Calu3 (cell line): ENCODE data around the gene ARHGEF19. TPM values are rescaled to one million over a fixed set of nuclear protein-coding genes. Genes with fewer than 3 reads are reported as not detected.
"Not testable (repeated sequence)": the region's sequence is repeated elsewhere in the genome, so short reads cannot be mapped to it uniquely, and the experiment has no call there.

ENCODE experiments used
- BruUV-seq: library from RNA; stranded (reverse); fragments of 400-500 nt; replicated peaks from 2 replicates; lab custom pipeline; 2021; lab: Mats Ljungman, UMichigan
- CTCF ChIA-PET: fragments of 300-600 bp; sonication (Branson Sonifier 250); formaldehyde crosslinking; loops from one replicate; lab custom pipeline; 2022; ENCODE audit warnings: antibody characterized with exemption; lab: Charles Lee
- DNase-seq: peaks from one replicate; pipeline ENCODE4 v3.0.0; 2022
- H3K27ac Mint-ChIP-seq: one replicate; pipeline ENCODE4 v1.8.0; 2022; ENCODE audit warnings: mixed read lengths; ENCODE audit not compliant: unreplicated experiment
- H3K27me3 Mint-ChIP-seq: one replicate; pipeline ENCODE4 v1.8.0; 2022; ENCODE audit warnings: mixed read lengths; ENCODE audit not compliant: unreplicated experiment
- H3K36me3 Mint-ChIP-seq: one replicate; pipeline ENCODE4 v1.8.0; 2022; ENCODE audit warnings: mild to moderate bottlenecking, moderate library complexity, mixed read lengths; ENCODE audit not compliant: insufficient read depth, unreplicated experiment
- H3K4me1 Mint-ChIP-seq: one replicate; pipeline ENCODE4 v1.8.0; 2022; ENCODE audit warnings: mild to moderate bottlenecking, low read depth, mixed read lengths; ENCODE audit not compliant: unreplicated experiment
- H3K4me3 Mint-ChIP-seq: one replicate; pipeline ENCODE4 v1.8.0; 2022; ENCODE audit warnings: mild to moderate bottlenecking, low read depth, moderate library complexity, mixed read lengths; ENCODE audit not compliant: unreplicated experiment
- H3K9me3 Mint-ChIP-seq: one replicate; pipeline ENCODE4 v1.8.0; 2022; ENCODE audit warnings: low read depth, mixed read lengths; ENCODE audit not compliant: unreplicated experiment
- intact Hi-C: fragments of 100-400 bp; cut with micrococcal nuclease; formaldehyde crosslinking; loops from one replicate; pipeline ENCODE4 v1.10.0; 2022; ENCODE audit not compliant: unreplicated experiment
- total RNA-seq: library from RNA; stranded (reverse); gene quantifications from 2 replicates; pipeline ENCODE4 v1.2.3, GENCODE V29; 2022
- TF ChIP-seq, protein P1 (sequence below): fragments of 200-600 bp; IDR thresholded peaks from one replicate; pipeline ENCODE4 v1.8.0; 2022; ENCODE audit warnings: antibody characterized with exemption; ENCODE audit not compliant: unreplicated experiment

ARHGEF19 gene
- total RNA-seq, 1 experiment from 2014 or later: 17.2 TPM

DNA sequence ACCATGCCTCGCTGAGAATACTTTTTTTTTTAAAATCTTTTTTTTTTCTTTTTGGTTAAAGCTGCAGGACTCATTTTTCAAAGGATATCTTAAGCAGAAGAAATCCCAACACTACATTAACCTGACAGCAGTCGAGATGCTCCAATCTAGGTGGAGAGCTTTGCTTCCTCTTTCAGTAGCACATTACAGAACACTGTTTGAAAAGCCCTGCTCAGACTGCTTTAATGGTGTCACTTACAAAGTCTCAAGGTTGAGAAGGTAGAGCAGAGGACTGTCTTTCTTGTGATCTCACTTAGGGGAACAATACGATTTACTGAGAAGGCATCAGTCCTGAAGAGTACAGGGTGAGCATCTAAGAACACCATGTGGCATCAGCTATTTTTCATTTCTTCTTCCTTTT lies 45.5 kb upstream of the ARHGEF19 start:
- TF ChIP-seq, protein P1, sequence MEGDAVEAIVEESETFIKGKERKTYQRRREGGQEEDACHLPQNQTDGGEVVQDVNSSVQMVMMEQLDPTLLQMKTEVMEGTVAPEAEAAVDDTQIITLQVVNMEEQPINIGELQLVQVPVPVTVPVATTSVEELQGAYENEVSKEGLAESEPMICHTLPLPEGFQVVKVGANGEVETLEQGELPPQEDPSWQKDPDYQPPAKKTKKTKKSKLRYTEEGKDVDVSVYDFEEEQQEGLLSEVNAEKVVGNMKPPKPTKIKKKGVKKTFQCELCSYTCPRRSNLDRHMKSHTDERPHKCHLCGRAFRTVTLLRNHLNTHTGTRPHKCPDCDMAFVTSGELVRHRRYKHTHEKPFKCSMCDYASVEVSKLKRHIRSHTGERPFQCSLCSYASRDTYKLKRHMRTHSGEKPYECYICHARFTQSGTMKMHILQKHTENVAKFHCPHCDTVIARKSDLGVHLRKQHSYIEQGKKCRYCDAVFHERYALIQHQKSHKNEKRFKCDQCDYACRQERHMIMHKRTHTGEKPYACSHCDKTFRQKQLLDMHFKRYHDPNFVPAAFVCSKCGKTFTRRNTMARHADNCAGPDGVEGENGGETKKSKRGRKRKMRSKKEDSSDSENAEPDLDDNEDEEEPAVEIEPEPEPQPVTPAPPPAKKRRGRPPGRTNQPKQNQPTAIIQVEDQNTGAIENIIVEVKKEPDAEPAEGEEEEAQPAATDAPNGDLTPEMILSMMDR: no peak
- CTCF ChIA-PET: no interaction called here
- no peak overlapping the region for H3K27ac Mint-ChIP-seq
- H3K4me1 Mint-ChIP-seq: no peaks in the 10 kb centered on the region
- no peak for DNase-seq
- no peaks in the 10 kb centered on the region for H3K27me3 Mint-ChIP-seq
- H3K36me3 Mint-ChIP-seq: peaks cover 6% of the 10 kb centered on the region
- BruUV-seq: no TSS peak
- intact Hi-C loops: no loop called here
- H3K4me3 Mint-ChIP-seq: no peak overlapping the region
- H3K9me3 Mint-ChIP-seq: no peaks in the 10 kb centered on the region

DNA sequence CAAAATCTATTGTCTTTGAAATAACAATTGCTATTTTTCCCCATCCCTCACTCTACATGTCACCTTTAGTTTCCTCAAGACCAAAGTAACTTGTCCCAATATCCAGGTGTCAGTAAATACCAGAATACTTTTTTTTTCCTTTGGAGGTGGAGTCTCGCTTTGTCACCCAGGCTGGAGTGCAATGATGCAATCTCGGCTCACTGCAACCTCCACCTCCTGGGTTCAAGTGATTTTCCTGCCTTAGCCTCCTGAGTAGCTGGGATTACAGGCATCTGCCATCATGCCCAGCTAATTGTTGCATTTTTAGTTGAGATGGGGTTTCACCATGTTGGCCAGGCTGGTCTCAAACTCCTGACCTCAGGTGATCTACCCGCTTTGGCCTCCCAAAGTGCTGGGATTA lies 45.1 kb upstream of the ARHGEF19 start:
- H3K27ac Mint-ChIP-seq, CTCF ChIA-PET, H3K36me3 Mint-ChIP-seq, H3K27me3 Mint-ChIP-seq, H3K4me3 Mint-ChIP-seq, BruUV-seq, intact Hi-C loops, H3K9me3 Mint-ChIP-seq, DNase-seq, H3K4me1 Mint-ChIP-seq: not testable (repeated sequence)

- Mint-ChIP-seq H3K9me3 (no peaks in the 10 kb centered on the region), H3K27me3 (no peaks in the 10 kb centered on the region), H3K36me3 (peaks cover 6% of the 10 kb centered on the region), H3K27ac (no peak overlapping the region), H3K4me1 (peaks cover 8% of the 10 kb centered on the region), H3K4me3 (no peak overlapping the region)
- DNase-seq: no peak
- TF ChIP-seq, protein P1: no peak
- CTCF ChIA-PET: interaction anchor here (0.7 kb wide), 1 partner anchor 88 kb away, joined by 3 read pairs; no protein-coding TSS in a partner anchor
- intact Hi-C loops: no loop called here
- BruUV-seq: no TSS peak
Observed at GRCh38 chr1:16256478-16256877, 44.0 kb upstream of the ARHGEF19 start.

- no peak overlapping the region for H3K27ac Mint-ChIP-seq
- H3K4me3 Mint-ChIP-seq: no peak overlapping the region
- H3K9me3 Mint-ChIP-seq: no peaks in the 10 kb centered on the region
- intact Hi-C loops: no loop called here
- TF ChIP-seq, protein P1: no peak
- DNase-seq: no peak
- peaks cover 15% of the 10 kb centered on the region for H3K4me1 Mint-ChIP-seq
- CTCF ChIA-PET: interaction anchor here (0.6 to 1.4 kb wide), 3 partner anchors 79 to 109 kb away, joined by 3 to 4 read pairs (median 3); no protein-coding TSS in a partner anchor
- no peaks in the 10 kb centered on the region for H3K27me3 Mint-ChIP-seq
- no TSS peak for BruUV-seq
- H3K36me3 Mint-ChIP-seq: peaks cover 12% of the 10 kb centered on the region
Observed at GRCh38 chr1:16254263-16254928, 41.9 kb upstream of the ARHGEF19 start.

DNA sequence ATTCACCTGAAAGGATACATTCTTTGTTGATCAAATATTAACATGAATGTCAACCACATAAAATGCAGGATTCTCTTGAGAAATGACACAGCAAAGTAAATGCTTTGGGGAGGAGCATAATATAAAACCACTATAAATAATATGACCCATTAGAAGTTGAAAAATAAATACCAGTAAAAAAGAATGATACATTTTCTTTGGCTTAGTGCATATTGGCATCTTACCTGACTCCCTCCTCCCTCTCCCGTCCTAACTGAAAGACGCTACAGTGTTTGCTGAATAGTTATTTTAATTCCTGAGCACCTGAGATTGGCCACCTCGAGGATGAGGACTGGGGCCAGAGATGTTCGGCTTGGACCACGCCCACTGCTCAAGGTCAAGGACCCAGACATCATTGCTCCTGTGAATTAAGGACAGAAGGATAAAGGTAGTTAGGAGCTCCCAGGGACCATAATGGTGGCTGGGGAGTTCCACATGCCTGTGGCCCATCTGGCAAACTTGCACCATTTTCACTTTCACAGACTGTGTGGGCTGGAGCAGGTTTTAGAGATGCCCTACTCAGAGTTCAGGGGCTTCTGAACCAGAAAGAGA lies 41.0 kb upstream of the ARHGEF19 start:
- no peak for DNase-seq
- Mint-ChIP-seq H3K4me1 (peaks cover 24% of the 10 kb centered on the region), H3K4me3 (no peak overlapping the region), H3K27me3 (no peaks in the 10 kb centered on the region), H3K36me3 (peaks cover 22% of the 10 kb centered on the region), H3K27ac (no peak overlapping the region), H3K9me3 (no peaks in the 10 kb centered on the region)
- CTCF ChIA-PET: interaction anchor here (0.6 to 1.4 kb wide), 2 partner anchors 110 to 251 kb away, joined by 3 read pairs; no protein-coding TSS in a partner anchor
- BruUV-seq: no TSS peak
- TF ChIP-seq, protein P1: no peak
- intact Hi-C loops: no loop called here
